ENCODE results near the gene PRDM16.

DNA sequence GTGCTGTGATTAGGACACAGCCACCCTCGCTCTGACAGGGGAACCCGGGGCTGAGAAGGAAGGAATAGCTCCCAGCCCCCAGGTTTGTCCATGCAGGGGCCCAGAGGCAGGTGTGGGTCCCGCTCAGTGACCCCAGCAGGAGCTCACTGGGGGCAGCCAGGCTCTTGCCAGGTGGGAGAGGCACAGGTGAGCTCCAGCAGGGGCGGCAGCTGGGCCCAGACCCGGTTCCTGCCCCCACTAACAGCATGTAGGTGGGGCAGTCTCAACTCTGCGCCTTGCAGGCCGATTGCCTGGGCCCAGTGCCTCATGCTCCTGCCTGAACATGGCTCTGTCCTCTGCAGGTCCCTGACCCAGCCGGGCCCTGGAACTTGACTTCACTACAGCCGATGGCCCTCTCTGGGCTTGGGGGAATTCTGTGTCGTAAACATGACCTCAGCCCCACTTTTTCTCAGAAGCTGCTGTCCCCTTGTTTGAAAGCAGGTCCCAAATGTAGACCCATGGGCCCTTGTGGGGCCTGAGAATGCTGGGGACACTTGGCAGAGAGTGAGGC lies 127.0 kb downstream of the PRDM16 start:
- TF ChIP-seq PTBP1 (IDR thresholded peaks at IDR 0.05; ENCODE audit: low read depth, low read length, poor library complexity, severe bottlenecking) (no peak), ZNF552 (CRISPR knock-in tag; IDR thresholded peaks at IDR 0.05; ENCODE audit: borderline replicate concordance) (no peak), ZNF121 (CRISPR knock-in tag; IDR thresholded peaks at IDR 0.05) (no peak)
